SK-N-SH treated with all-trans-retinoic acid at 6 μM for 48 hours (cell line): ENCODE data around the gene VEGFB.
A peak's percentile ranks its signal among the peaks of the same experiment; 100 is the strongest.

Source experiments
- ATAC-seq: fragments of 200-7000 bp; cut with Tn5 transposase; 3 replicates; pipeline ENCODE4 v1.9.1; 2020; ENCODE audit warnings: mild to moderate bottlenecking, moderate library complexity
- BACH2 ChIP-seq: fragments of 250-450 bp; sonication (Bioruptor Pico); IDR thresholded peaks from 2 replicates; pipeline ENCODE4 v1.9.0; 2021; ENCODE audit warnings: mild to moderate bottlenecking, borderline replicate concordance
- CSDC2 ChIP-seq: fragments of 250-450 bp; sonication (Bioruptor Pico); IDR thresholded peaks from 2 replicates; pipeline ENCODE4 v1.5.0; 2020; ENCODE audit warnings: mild to moderate bottlenecking, moderate library complexity
- GLIS3 ChIP-seq: fragments of 250-450 bp; sonication (Bioruptor Pico); IDR thresholded peaks from 2 replicates; pipeline ENCODE4 v1.5.0; 2020; ENCODE audit warnings: mild to moderate bottlenecking, moderate library complexity
- OSR1 ChIP-seq: fragments of 250-450 bp; sonication (Bioruptor Pico); IDR thresholded peaks from 2 replicates; pipeline ENCODE4 v1.8.0; 2022; ENCODE audit warnings: moderate library complexity, mild to moderate bottlenecking, inconsistent platforms
- PATZ1 ChIP-seq: fragments of 250-450 bp; sonication (Bioruptor Pico); IDR thresholded peaks from 2 replicates; pipeline ENCODE4 v1.8.0; 2020; ENCODE audit warnings: mild to moderate bottlenecking, moderate library complexity, borderline replicate concordance
- PPARA ChIP-seq: fragments of 250-450 bp; sonication (Bioruptor Pico); IDR thresholded peaks from 2 replicates; pipeline ENCODE4 v1.5.0; 2020; ENCODE audit warnings: mild to moderate bottlenecking, borderline replicate concordance
- RARB ChIP-seq: fragments of 250-450 bp; sonication (Bioruptor Pico); IDR thresholded peaks from 2 replicates; pipeline ENCODE4 v1.8.0; 2021; ENCODE audit warnings: mild to moderate bottlenecking, moderate library complexity
- SNAI2 ChIP-seq: fragments of 250-450 bp; sonication (Bioruptor Pico); IDR thresholded peaks from 2 replicates; pipeline ENCODE4 v1.5.0; 2020; ENCODE audit warnings: mild to moderate bottlenecking, moderate library complexity
- TCF4 ChIP-seq: fragments of 250-450 bp; sonication (Bioruptor Pico); IDR thresholded peaks from 2 replicates; pipeline ENCODE4 v1.8.0; 2021; ENCODE audit warnings: mild to moderate bottlenecking, moderate library complexity, borderline replicate concordance
- TOX ChIP-seq: fragments of 250-450 bp; sonication (Bioruptor Pico); IDR thresholded peaks from 2 replicates; pipeline ENCODE4 v1.8.0; 2021; ENCODE audit warnings: mild to moderate bottlenecking, moderate library complexity, borderline replicate concordance
- TSHZ2 ChIP-seq: fragments of 250-450 bp; sonication (Bioruptor Pico); IDR thresholded peaks from 2 replicates; pipeline ENCODE4 v1.5.0; 2020; ENCODE audit warnings: mild to moderate bottlenecking, moderate library complexity
- ZC3H10 ChIP-seq: fragments of 250-450 bp; sonication (Bioruptor Pico); IDR thresholded peaks from 2 replicates; pipeline ENCODE4 v1.5.1; 2021; ENCODE audit warnings: mild to moderate bottlenecking, moderate library complexity
- ZFP3 ChIP-seq: fragments of 250-450 bp; sonication (Bioruptor Pico); IDR thresholded peaks from 2 replicates; pipeline ENCODE4 v1.5.0; 2020; ENCODE audit warnings: mild to moderate bottlenecking, moderate library complexity
- ZFP30 ChIP-seq: fragments of 450-650 bp; formaldehyde crosslinking; IDR thresholded peaks from 2 replicates; pipeline ENCODE4 v1.5.0; 2022; ENCODE audit warnings: mild to moderate bottlenecking, moderate library complexity
- ZNF8 ChIP-seq: fragments of 450-650 bp; formaldehyde crosslinking; IDR thresholded peaks from 2 replicates; pipeline ENCODE4 v1.5.0; 2020; ENCODE audit warnings: mild to moderate bottlenecking, moderate library complexity

Gene VEGFB

GRCh38 chr11:64262271-64263002 lies 28.1 kb downstream of the VEGFB start:
- TF ChIP-seq CSDC2 (CRISPR knock-in tag): no peak
- no peak for TF ChIP-seq GLIS3
- no peak for TF ChIP-seq ZFP30 (CRISPR knock-in tag)
- no peak for TF ChIP-seq ZNF8
- no peak for TF ChIP-seq BACH2
- TF ChIP-seq PPARA: no peak
- TF ChIP-seq SNAI2: no peak
- no peak for TF ChIP-seq TCF4 (CRISPR knock-in tag)
- no peak for TF ChIP-seq TSHZ2 (CRISPR knock-in tag)
- no peak for TF ChIP-seq ZC3H10 (CRISPR knock-in tag)
- TF ChIP-seq OSR1 (CRISPR knock-in tag): no peak
- ATAC-seq: no peak

GRCh38 chr11:64263021-64263946 lies 28.9 kb downstream of the VEGFB start:
- TF ChIP-seq ZFP3 (peak; percentile 63; the same call in 1 of the 2 replicates), TOX (CRISPR knock-in tag) (no peak)
- peak; percentile 34 for ATAC-seq

GRCh38 chr11:64263947-64264317 lies 29.5 kb downstream of the VEGFB start:
- TF ChIP-seq ZFP30 (CRISPR knock-in tag) (no peak), OSR1 (CRISPR knock-in tag) (no peak), RARB (CRISPR knock-in tag) (no peak)
- ATAC-seq: no peak

- ATAC-seq: no peak
These were observed 30.0 kb downstream of the VEGFB start for GRCh38 chr11:64264371-64264852.

More at GRCh38 chr11:64264371-64264852, 30.0 kb downstream of the VEGFB start:
- TF ChIP-seq PATZ1 (CRISPR knock-in tag) (no peak), TCF4 (CRISPR knock-in tag) (peak; percentile 57), TSHZ2 (CRISPR knock-in tag) (peak; percentile 50; the same call in 1 of the 2 replicates)
- TF ChIP-seq, all 23 proteins: peak for 2
